Mesothelial cell of epicardium (in vitro differentiated cells): ENCODE measurements around the gene NLK. TPM values are rescaled to one million over a fixed set of nuclear protein-coding genes. Genes with fewer than 3 reads are reported as not detected.
A peak's percentile ranks its signal among the peaks of the same experiment; 100 is the strongest.

Experiments used
- DNase-seq, 2 experiments: peaks; one replicate each; pipeline ENCODE4 v3.0.0; 2021; ENCODE audit warnings: low spot score in 2 of 2; ENCODE audit not compliant: unreplicated experiment in 2 of 2
- H3K27ac Mint-ChIP-seq: 2 replicates; pipeline ENCODE4 v1.8.0; 2021; ENCODE audit warnings: mixed read lengths
- H3K27me3 Mint-ChIP-seq: 2 replicates; pipeline ENCODE4 v1.8.0; 2021; ENCODE audit warnings: low read depth, mixed read lengths
- H3K36me3 Mint-ChIP-seq: 2 replicates; pipeline ENCODE4 v1.8.0; 2021; ENCODE audit warnings: mixed read lengths
- H3K4me1 Mint-ChIP-seq: 2 replicates; pipeline ENCODE4 v1.8.0; 2021; ENCODE audit warnings: mixed read lengths
- H3K4me3 Mint-ChIP-seq: 2 replicates; pipeline ENCODE4 v1.8.0; 2021; ENCODE audit warnings: mild to moderate bottlenecking, moderate library complexity, mixed read lengths
- H3K9me3 Mint-ChIP-seq: 2 replicates; pipeline ENCODE4 v1.8.0; 2021; ENCODE audit warnings: mixed read lengths
- CTCF ChIP-seq: fragments of 200-600 bp; sonication (generic); IDR thresholded peaks from one replicate; pipeline ENCODE4 v1.5.0; 2021; ENCODE audit warnings: antibody characterized with exemption; ENCODE audit not compliant: unreplicated experiment
- total RNA-seq: library from RNA; stranded (reverse); gene quantifications from 3 replicates; pipeline ENCODE4 v1.2.1, GENCODE V29; 2021

The NLK gene
- total RNA-seq, 1 donor from 2014 or later = 22.6 TPM

GRCh38 chr17:28221751-28222414 lies 179.4 kb downstream of the NLK start:
- no peak overlapping the region for H3K27ac Mint-ChIP-seq

GRCh38 chr17:28225271-28225670 lies 182.8 kb downstream of the NLK start:
- TF ChIP-seq CTCF = no peak
- Mint-ChIP-seq H3K4me3 (no peak overlapping the region), H3K27ac (no peak overlapping the region), H3K4me1 (peaks cover 13% of the 10 kb centered on the region), H3K36me3 (peaks cover 5% of the 10 kb centered on the region), H3K27me3 (peaks cover 26% of the 10 kb centered on the region), H3K9me3 (peaks cover 7% of the 10 kb centered on the region)
- no peak for DNase-seq

More at GRCh38 chr17:28221751-28222414, 179.4 kb downstream of the NLK start:
- peaks cover 3% of the 10 kb centered on the region for H3K27me3 Mint-ChIP-seq
- no peak for DNase-seq
- no peak for TF ChIP-seq CTCF
- H3K4me1 Mint-ChIP-seq = no peaks in the 10 kb centered on the region
- H3K4me3 Mint-ChIP-seq = no peak overlapping the region
- H3K9me3 Mint-ChIP-seq = peaks cover 7% of the 10 kb centered on the region
- H3K36me3 Mint-ChIP-seq = peaks cover 5% of the 10 kb centered on the region

- TF ChIP-seq CTCF = no peak
- peaks cover 5% of the 10 kb centered on the region for H3K36me3 Mint-ChIP-seq
- H3K4me3 Mint-ChIP-seq = peak overlapping the region; percentile 20
- H3K27ac Mint-ChIP-seq = no peak overlapping the region
- H3K9me3 Mint-ChIP-seq = peaks cover 7% of the 10 kb centered on the region
- DNase-seq = no peak
- H3K4me1 Mint-ChIP-seq = peaks cover 17% of the 10 kb centered on the region
- H3K27me3 Mint-ChIP-seq = peaks cover 30% of the 10 kb centered on the region
These were observed 183.4 kb downstream of the NLK start for GRCh38 chr17:28225867-28226266.

- Mint-ChIP-seq H3K36me3 (peaks cover 5% of the 10 kb centered on the region), H3K9me3 (peaks cover 7% of the 10 kb centered on the region), H3K4me3 (peak overlapping the region; percentile 86), H3K27me3 (peaks cover 30% of the 10 kb centered on the region), H3K4me1 (peaks cover 17% of the 10 kb centered on the region), H3K27ac (no peak overlapping the region)
- DNase-seq = no peak
- no peak for TF ChIP-seq CTCF
These were observed 184.3 kb downstream of the NLK start for GRCh38 chr17:28226563-28227315.

- Mint-ChIP-seq H3K36me3 (peaks cover 2% of the 10 kb centered on the region), H3K27ac (peak overlapping the region; percentile 83), H3K4me3 (peak overlapping the region; percentile 86), H3K4me1 (peaks cover 17% of the 10 kb centered on the region), H3K27me3 (peaks cover 30% of the 10 kb centered on the region), H3K9me3 (peaks cover 3% of the 10 kb centered on the region)
- no peak for TF ChIP-seq CTCF
- DNase-seq = peak; percentile 56 to 76
These were observed 185.0 kb downstream of the NLK start for GRCh38 chr17:28227316-28228108.
